Naive B cell (primary cell): Measurements from ENCODE around the gene TMA7. TPM values are rescaled to one million over a fixed set of nuclear protein-coding genes. Genes with fewer than 3 reads are reported as not detected.
"Not testable (repeated sequence)": the region's sequence is repeated elsewhere in the genome, so short reads cannot be mapped to it uniquely, and the experiment has no call there.

Experiments used
- ATAC-seq, 2 donors: fragments of 150-1000 bp; cut with Tn5 transposase; 2 replicates each; pipeline ENCODE4 v1.10.0; 2021; ENCODE audit warnings: low read depth in 2 of 2, mild to moderate bottlenecking in 2 of 2, moderate library complexity in 2 of 2
- DNase-seq: peaks from one replicate; pipeline ENCODE4 v3.0.0; 2022
- H3K27ac Mint-ChIP-seq, 6 donors: one replicate each; pipeline ENCODE4 v1.8.0; 2020 to 2022; ENCODE audit warnings: mild to moderate bottlenecking in 6 of 6, mixed read lengths in 6 of 6, moderate library complexity in 5 of 6, inconsistent platforms in 2 of 6
- H3K27me3 Mint-ChIP-seq, 3 donors: one replicate each; pipeline ENCODE4 v1.8.0; 2021 to 2022; ENCODE audit warnings: mixed read lengths in 3 of 3, mild to moderate bottlenecking in 1 of 3
- H3K36me3 Mint-ChIP-seq, 2 donors: one replicate each; pipeline ENCODE4 v1.8.0; 2020 to 2022; ENCODE audit warnings: mixed read lengths in 2 of 2, inconsistent platforms in 1 of 2, mild to moderate bottlenecking in 1 of 2
- H3K4me1 Mint-ChIP-seq, 3 donors: one replicate each; pipeline ENCODE4 v1.8.0; 2020 to 2022; ENCODE audit warnings: mixed read lengths in 3 of 3, inconsistent platforms in 1 of 3, mild to moderate bottlenecking in 1 of 3, moderate library complexity in 1 of 3
- H3K4me3 Mint-ChIP-seq, 8 donors: one replicate each; pipeline ENCODE4 v1.8.0; 2020 to 2022; ENCODE audit warnings: mild to moderate bottlenecking in 8 of 8, mixed read lengths in 8 of 8, moderate library complexity in 8 of 8, inconsistent platforms in 2 of 8
- H3K9me3 Mint-ChIP-seq, 7 donors: one replicate each; pipeline ENCODE4 v1.8.0; 2020 to 2022; ENCODE audit warnings: mixed read lengths in 7 of 7, mild to moderate bottlenecking in 5 of 7, inconsistent platforms in 2 of 7, moderate library complexity in 1 of 7
- polyA plus RNA-seq, 6 donors: library from polyadenylated mRNA; unstranded; fragments of 300-500 nt; fragmentation: Illumina TruSeq; gene quantifications; one replicate each; pipeline ENCODE4 v1.2.3, GENCODE V29; 2021; ENCODE audit warnings: low read depth in 6 of 6

TMA7 gene
- polyA plus RNA-seq, 6 donors from 2014 or later, result 433 to 593 (median 531) TPM

GRCh38 chr3:48446043-48446424 lies 6.0 kb downstream of the TMA7 start:
- Mint-ChIP-seq H3K27me3 (no peaks in the 10 kb centered on the region), H3K4me1 (peaks cover 28 to 38% (median 37%) of the 10 kb centered on the region in 3 donors), H3K36me3 (no peaks in the 10 kb centered on the region), H3K4me3 (peak overlapping the region; percentile 86 to 96 (median 94)), H3K9me3 (no peaks in the 10 kb centered on the region), H3K27ac (peak overlapping the region; percentile 88 to 98 (median 98))
- DNase-seq, result no peak
- ATAC-seq, result no peak

- no peaks in the 10 kb centered on the region for H3K27me3 Mint-ChIP-seq
- H3K9me3 Mint-ChIP-seq, result no peaks in the 10 kb centered on the region
- peak; percentile 99 for ATAC-seq
- H3K36me3 Mint-ChIP-seq, result no peaks in the 10 kb centered on the region
- peak within 1 kb of the TSS; percentile 86 to 96 (median 94) for H3K4me3 Mint-ChIP-seq
- H3K4me1 Mint-ChIP-seq, result peaks cover 24 to 34% (median 32%) of the 10 kb centered on the region in 3 donors
- DNase-seq, result peak; percentile 86
- peak within 1 kb of the TSS; percentile 89 to 98 (median 98) for H3K27ac Mint-ChIP-seq
These were observed 6.6 kb downstream of the TMA7 start, which contains the start of gene ATRIP for GRCh38 chr3:48446425-48447193. Gene ATRIP (plus strand): TSS chr3:48446737. CDS start chr3:48446846, 109 bp downstream.

- no peak overlapping the region for H3K27ac Mint-ChIP-seq
- no peaks in the 10 kb centered on the region for H3K36me3 Mint-ChIP-seq
- H3K4me3 Mint-ChIP-seq, result no peak overlapping the region
- ATAC-seq, result no peak
- peaks cover 14 to 23% (median 15%) of the 10 kb centered on the region in 3 donors for H3K4me1 Mint-ChIP-seq
- no peak for DNase-seq
- H3K27me3 Mint-ChIP-seq, result no peaks in the 10 kb centered on the region
- no peaks in the 10 kb centered on the region for H3K9me3 Mint-ChIP-seq
These were observed 11.2 kb downstream of the TMA7 start for GRCh38 chr3:48451270-48451669.

- Mint-ChIP-seq H3K36me3 (no peaks in the 10 kb centered on the region), H3K27me3 (no peaks in the 10 kb centered on the region), H3K4me3 (no peak overlapping the region), H3K9me3 (no peaks in the 10 kb centered on the region), H3K4me1 (no peaks in the 10 kb centered on the region), H3K27ac (no peak overlapping the region)
- no peak for DNase-seq
- ATAC-seq, result no peak
These were observed 16.4 kb downstream of the TMA7 start for GRCh38 chr3:48456456-48456855.

- Mint-ChIP-seq H3K4me3 (no peak overlapping the region), H3K27ac (no peak overlapping the region), H3K36me3 (no peaks in the 10 kb centered on the region), H3K4me1 (no peaks in the 10 kb centered on the region), H3K27me3 (no peaks in the 10 kb centered on the region), H3K9me3 (no peaks in the 10 kb centered on the region)
- no peak for ATAC-seq
- DNase-seq, result no peak
These were observed 19.3 kb downstream of the TMA7 start for GRCh38 chr3:48459331-48459730.

GRCh38 chr3:48459773-48460516 lies 19.9 kb downstream of the TMA7 start:
- H3K27ac Mint-ChIP-seq, result peak overlapping the region in 1 of 6 donors; percentile 33
- ATAC-seq, result no peak

GRCh38 chr3:48460517-48460902 lies 20.5 kb downstream of the TMA7 start:
- DNase-seq, result no peak
- no peak for ATAC-seq
- Mint-ChIP-seq H3K27ac (peak overlapping the region in 1 of 6 donors; percentile 16), H3K36me3 (no peaks in the 10 kb centered on the region), H3K27me3 (no peaks in the 10 kb centered on the region), H3K4me3 (peak overlapping the region in 1 of 8 donors; percentile 24), H3K9me3 (no peaks in the 10 kb centered on the region), H3K4me1 (peaks cover 5% of the 10 kb centered on the region in 3 donors)

More at GRCh38 chr3:48459773-48460516, 19.9 kb downstream of the TMA7 start:
- no peaks in the 10 kb centered on the region for H3K4me1 Mint-ChIP-seq
- H3K36me3 Mint-ChIP-seq, result no peaks in the 10 kb centered on the region
- no peak for DNase-seq
- H3K9me3 Mint-ChIP-seq, result no peaks in the 10 kb centered on the region
- H3K27me3 Mint-ChIP-seq, result no peaks in the 10 kb centered on the region
- no peak overlapping the region for H3K4me3 Mint-ChIP-seq

- not testable (repeated sequence) for H3K4me3 Mint-ChIP-seq, H3K27me3 Mint-ChIP-seq, H3K36me3 Mint-ChIP-seq, H3K27ac Mint-ChIP-seq, H3K9me3 Mint-ChIP-seq, DNase-seq, ATAC-seq
- H3K4me1 Mint-ChIP-seq, result peaks cover 10 to 14% (median 11%) of the 10 kb centered on the region in 3 donors
These were observed 21.7 kb downstream of the TMA7 start for GRCh38 chr3:48461767-48462166.

- Mint-ChIP-seq H3K27me3 (no peaks in the 10 kb centered on the region), H3K4me3 (peak overlapping the region in 1 of 8 donors; percentile 12), H3K4me1 (peaks cover 19 to 33% (median 30%) of the 10 kb centered on the region in 3 donors), H3K9me3 (no peaks in the 10 kb centered on the region), H3K27ac (peak overlapping the region in 3 of 6 donors; percentile 49 to 84 (median 59)), H3K36me3 (no peaks in the 10 kb centered on the region)
- ATAC-seq (no peak), DNase-seq (no peak)
These were observed 23.6 kb downstream of the TMA7 start for GRCh38 chr3:48463703-48464102.

GRCh38 chr3:48464713-48465221 lies 24.7 kb downstream of the TMA7 start:
- Mint-ChIP-seq H3K27ac (peak overlapping the region in 4 of 6 donors; percentile 24 to 99 (median 98)), H3K4me1 (peaks cover 30 to 44% (median 40%) of the 10 kb centered on the region in 3 donors), H3K27me3 (no peaks in the 10 kb centered on the region), H3K36me3 (no peaks in the 10 kb centered on the region), H3K9me3 (no peaks in the 10 kb centered on the region), H3K4me3 (peak overlapping the region in 2 of 8 donors; percentile 87 to 92)
- no peak for ATAC-seq
- DNase-seq, result no peak

- peaks cover 34 to 48% (median 44%) of the 10 kb centered on the region in 3 donors for H3K4me1 Mint-ChIP-seq
These were observed 25.1 kb downstream of the TMA7 start for GRCh38 chr3:48465237-48465530.

GRCh38 chr3:48465531-48466378 lies 25.7 kb downstream of the TMA7 start:
- Mint-ChIP-seq H3K27ac (peak overlapping the region; percentile 97 to 99 (median 98)), H3K4me3 (peak overlapping the region; percentile 83 to 96 (median 93)), H3K9me3 (no peaks in the 10 kb centered on the region), H3K27me3 (no peaks in the 10 kb centered on the region), H3K36me3 (no peaks in the 10 kb centered on the region), H3K4me1 (peaks cover 34 to 53% (median 49%) of the 10 kb centered on the region in 3 donors)
- DNase-seq (peak; percentile 91), ATAC-seq (peak; percentile 98 to 99)

More at GRCh38 chr3:48465237-48465530, 25.1 kb downstream of the TMA7 start:
- no peaks in the 10 kb centered on the region for H3K9me3 Mint-ChIP-seq
- ATAC-seq (no peak), DNase-seq (no peak)
- H3K4me3 Mint-ChIP-seq, result peak overlapping the region; percentile 83 to 96 (median 93)
- no peaks in the 10 kb centered on the region for H3K27me3 Mint-ChIP-seq
- H3K27ac Mint-ChIP-seq, result peak overlapping the region; percentile 24 to 99 (median 98)
- no peaks in the 10 kb centered on the region for H3K36me3 Mint-ChIP-seq
